B cell (primary cell): ENCODE data around the gene TSPAN15. TPM values are rescaled to one million over a fixed set of nuclear protein-coding genes. Genes with fewer than 3 reads are reported as not detected.

ENCODE experiments used
- ATAC-seq: fragments of 200-7000 bp; cut with Tn5 transposase; one replicate; pipeline ENCODE4 v1.10.0; 2021; ENCODE audit warnings: low read depth, mild to moderate bottlenecking, moderate number of reproducible peaks, moderate library complexity
- CTCF ChIA-PET: fragments of 350-600 bp; sonication (Branson Sonifier 250); formaldehyde crosslinking; loops from one replicate; lab custom pipeline; 2021; ENCODE audit warnings: antibody characterized with exemption, inconsistent platforms; lab: Charles Lee
- POLR2A ChIA-PET: fragments of 350-600 bp; sonication (Branson Sonifier 250); formaldehyde crosslinking; loops from one replicate; lab custom pipeline; 2021; ENCODE audit warnings: antibody characterized with exemption; lab: Charles Lee
- DNase-seq: peaks from one replicate; pipeline ENCODE4 v3.0.0; 2013
- H2AFZ ChIP-seq: 2 replicates; pipeline ENCODE4 v1.6.1; 2012; ENCODE audit warnings: mild to moderate bottlenecking, low read depth, low read length; ENCODE audit not compliant: insufficient read depth, poor library complexity, severe bottlenecking
- H3K27ac ChIP-seq, 2 donors: 1 replicate in 1 of 2; 2 replicates in 1 of 2; pipeline ENCODE4 v1.5.1; 2012 to 2013; ENCODE audit warnings: low read length in 2 of 2, mild to moderate bottlenecking in 2 of 2, moderate library complexity in 1 of 2
- H3K27me3 ChIP-seq, 4 experiments: fragments of 200-600 bp in 1 of 4; sonication (generic) in 1 of 4; replicated peaks in 1 of 4; 1 replicate in 2 of 4; 2 replicates in 2 of 4; pipeline versions ENCODE4 v1.6.1 to v1.7.0; 2013 to 2016; ENCODE audit warnings: low read length in 3 of 4, mild to moderate bottlenecking in 2 of 4, mixed read lengths in 1 of 4, moderate library complexity in 1 of 4; ENCODE audit not compliant: insufficient read depth in 4 of 4, control insufficient read depth in 3 of 4; ENCODE audit errors: control extremely low read depth in 1 of 4
- H3K36me3 ChIP-seq, 2 experiments: replicated peaks in 1 of 2; 1 replicate in 1 of 2; 2 replicates in 1 of 2; pipeline versions ENCODE4 v1.6.1 to v1.7.1; 2013; ENCODE audit warnings: low read length in 1 of 2; ENCODE audit not compliant: insufficient read depth in 2 of 2, control insufficient read depth in 1 of 2; ENCODE audit errors: control extremely low read depth in 1 of 2, extremely low read depth in 1 of 2
- H3K4me1 ChIP-seq, 2 donors: fragments of 200-600 bp in 1 of 2; sonication (generic) in 1 of 2; 1 replicate in 1 of 2; 2 replicates in 1 of 2; pipeline versions ENCODE4 v1.5.1 to v1.6.1; 2013 to 2017; ENCODE audit warnings: low read length in 2 of 2; ENCODE audit not compliant: control insufficient read depth in 2 of 2, insufficient read depth in 2 of 2
- H3K4me2 ChIP-seq: replicated peaks from 2 replicates; pipeline ENCODE3; 2012; ENCODE audit warnings: mild to moderate bottlenecking, low read depth, low read length; ENCODE audit not compliant: poor library complexity, severe bottlenecking
- H3K4me3 ChIP-seq, 5 experiments: fragments of 200-600 bp in 1 of 5; sonication (generic) in 1 of 5; 1 replicate in 3 of 5; 2 replicates in 2 of 5; pipeline versions ENCODE4 v1.5.1 to v1.7.0; 2011 to 2016; ENCODE audit warnings: low read length in 4 of 5, mild to moderate bottlenecking in 4 of 5, low read depth in 2 of 5, control low read depth in 1 of 5, moderate library complexity in 1 of 5; ENCODE audit not compliant: insufficient read depth in 1 of 5; ENCODE audit errors: control extremely low read depth in 1 of 5, extremely low read depth in 1 of 5
- H3K79me2 ChIP-seq: fragments of 200-600 bp; sonication (generic); one replicate; pipeline ENCODE4 v1.6.0; 2016; ENCODE audit warnings: low read length; ENCODE audit not compliant: control insufficient read depth, insufficient read depth
- H3K9ac ChIP-seq: fragments of 200-600 bp; sonication (generic); 2 replicates; pipeline ENCODE4 v1.6.1; 2017; ENCODE audit warnings: mild to moderate bottlenecking, low read length, moderate library complexity
- H3K9me3 ChIP-seq, 3 donors: one replicate each; pipeline versions ENCODE4 v1.6.1 to v1.7.1; 2013; ENCODE audit warnings: low read length in 2 of 3; ENCODE audit not compliant: control insufficient read depth in 2 of 3, insufficient read depth in 1 of 3; ENCODE audit errors: control extremely low read depth in 1 of 3
- H4K20me1 ChIP-seq: 2 replicates; pipeline ENCODE4 v1.6.0; 2012; ENCODE audit warnings: mild to moderate bottlenecking, low read length; ENCODE audit not compliant: insufficient read depth, control insufficient read depth, poor library complexity, severe bottlenecking
- H3K27ac Mint-ChIP-seq: one replicate; pipeline ENCODE4 v1.8.0; 2021; ENCODE audit warnings: mixed read lengths
- H3K27me3 Mint-ChIP-seq: one replicate; pipeline ENCODE4 v1.8.0; 2021; ENCODE audit warnings: mixed read lengths
- H3K4me1 Mint-ChIP-seq: one replicate; pipeline ENCODE4 v1.8.0; 2021; ENCODE audit warnings: mixed read lengths
- H3K4me3 Mint-ChIP-seq: one replicate; pipeline ENCODE4 v1.8.0; 2021; ENCODE audit warnings: mixed read lengths
- H3K9me3 Mint-ChIP-seq: one replicate; pipeline ENCODE4 v1.8.0; 2022; ENCODE audit warnings: mixed read lengths; ENCODE audit not compliant: insufficient read depth
- CTCF ChIP-seq: fragments of 200-600 bp; IDR thresholded peaks from one replicate; pipeline ENCODE4 v1.8.0; 2022; ENCODE audit warnings: antibody characterized with exemption, mild to moderate bottlenecking
- EZH2 ChIP-seq: IDR thresholded peaks from 2 replicates; pipeline ENCODE4 v1.6.1; 2012; ENCODE audit warnings: borderline replicate concordance, low read depth, mild to moderate bottlenecking, moderate library complexity, low read length; ENCODE audit not compliant: insufficient read depth, poor library complexity, severe bottlenecking
- WGBS: methylation state at CpG from one replicate; pipeline ENCODE4 v1.1.5; 2013; ENCODE audit warnings: missing lambda C conversion rate; ENCODE audit not compliant: insufficient coverage; 5-methylcytosine and 5-hydroxymethylcytosine counted together
- intact Hi-C: fragments of 100-400 bp; cut with micrococcal nuclease; formaldehyde crosslinking; loops from one replicate; pipeline ENCODE4 v1.10.0; 2022
- polyA plus RNA-seq: library from polyadenylated mRNA; depleted of rRNA; stranded (reverse); fragments of >200 nt; gene quantifications from 2 replicates; pipeline ENCODE4 v1.2.3, GENCODE V29; 2012
- total RNA-seq, 2 donors: library from RNA; stranded (reverse); fragments of 120-200 nt in 1 of 2; gene quantifications; 1 replicate in 1 of 2; 2 replicates in 1 of 2; pipeline versions ENCODE4 v1.2.3 to v1.2.4, GENCODE V29; 2013 to 2022

The TSPAN15 gene
- total and polyA plus RNA-seq, 2 donors (not counting 1 experiment from before 2014, with no cell fraction given), result 0.13 to 0.52 TPM

DNA sequence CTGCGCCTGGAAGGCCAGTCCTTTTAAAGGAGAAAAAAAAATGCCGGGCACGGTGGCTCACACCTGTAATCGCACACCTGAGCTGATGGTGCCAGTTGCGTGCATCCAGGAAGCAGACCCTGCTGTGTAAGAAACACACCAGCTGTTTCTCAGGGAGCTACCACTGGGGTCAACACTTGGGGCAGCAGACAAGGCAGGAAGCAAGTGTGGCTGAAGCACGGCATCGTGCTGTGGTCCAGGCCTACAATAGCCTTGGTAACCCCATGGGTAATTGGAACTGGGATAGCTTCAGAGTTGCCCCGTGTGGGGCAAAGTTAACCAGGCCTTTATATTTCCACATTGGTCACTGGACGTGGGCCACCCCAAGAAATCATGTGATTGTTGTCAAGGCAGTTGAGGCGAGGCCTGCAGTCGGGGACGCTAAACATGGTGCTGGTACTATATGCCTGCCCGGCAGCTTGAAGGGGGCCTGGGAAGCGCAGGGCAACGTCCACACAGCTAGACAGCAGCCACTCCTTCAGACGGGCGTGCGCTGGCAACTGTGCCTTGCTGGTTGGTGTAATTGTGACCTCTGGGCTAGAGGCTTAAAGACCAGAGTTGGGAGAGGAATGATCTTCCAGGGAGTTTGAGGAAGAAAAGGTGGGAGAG is 32.0 kb upstream of the TSPAN15 start:
- H3K79me2 ChIP-seq, result no peaks in the 10 kb centered on the region
- no peak overlapping the region for H3K9ac ChIP-seq
- DNase-seq (no peak), ATAC-seq (no peak)
- POLR2A ChIA-PET, result no interaction called here
- no peak overlapping the region for H3K4me3 ChIP-seq
- H3K4me1 ChIP-seq, result peaks cover 5 to 6% of the 10 kb centered on the region in 2 donors
- H2AFZ ChIP-seq, result no peak overlapping the region
- no peak for TF ChIP-seq EZH2
- TF ChIP-seq CTCF, result no peak
- Mint-ChIP-seq H3K4me1 (peaks cover 4% of the 10 kb centered on the region), H3K9me3 (no peaks in the 10 kb centered on the region), H3K4me3 (no peak overlapping the region), H3K27ac (no peak overlapping the region), H3K27me3 (peaks cover 33% of the 10 kb centered on the region)
- no peaks in the 10 kb centered on the region for H3K9me3 ChIP-seq
- H4K20me1 ChIP-seq, result no peaks in the 10 kb centered on the region
- peaks cover 0 to 7% (median 0%) of the 10 kb centered on the region in 4 experiments for H3K27me3 ChIP-seq
- no peaks in the 10 kb centered on the region for H3K36me3 ChIP-seq
- intact Hi-C loops, result no loop called here
- 98% methylated on average over 18 of the region's 18 CpGs for WGBS
- no peak overlapping the region for H3K27ac ChIP-seq
- CTCF ChIA-PET, result no interaction called here
- H3K4me2 ChIP-seq, result no peak overlapping the region

- POLR2A ChIA-PET, result no interaction called here
Measured at GRCh38 chr10:69419744-69420126, 31.5 kb upstream of the TSPAN15 start.

More at GRCh38 chr10:69419744-69420126, 31.5 kb upstream of the TSPAN15 start:
- CTCF ChIA-PET, result no interaction called here
- Mint-ChIP-seq H3K4me3 (no peak overlapping the region), H3K4me1 (peaks cover 4% of the 10 kb centered on the region), H3K27ac (no peak overlapping the region), H3K27me3 (peaks cover 29% of the 10 kb centered on the region), H3K9me3 (no peaks in the 10 kb centered on the region)
- H3K4me1 ChIP-seq, result peaks cover 5 to 6% of the 10 kb centered on the region in 2 donors
- H3K79me2 ChIP-seq, result no peaks in the 10 kb centered on the region
- H4K20me1 ChIP-seq, result no peaks in the 10 kb centered on the region
- WGBS, result 94% methylated on average over 11 of the region's 11 CpGs
- intact Hi-C loops, result no loop called here
- ATAC-seq (no peak), DNase-seq (no peak)
- no peak overlapping the region for H3K4me3 ChIP-seq
- H3K27me3 ChIP-seq, result peaks cover 0 to 7% (median 0%) of the 10 kb centered on the region in 4 experiments
- H2AFZ ChIP-seq, result no peak overlapping the region
- H3K27ac ChIP-seq, result no peak overlapping the region
- H3K4me2 ChIP-seq, result no peak overlapping the region
- H3K9ac ChIP-seq, result no peak overlapping the region
- no peaks in the 10 kb centered on the region for H3K9me3 ChIP-seq
- TF ChIP-seq CTCF (no peak), EZH2 (no peak)
- no peaks in the 10 kb centered on the region for H3K36me3 ChIP-seq
